Limb (tissue), 2 donors: ENCODE results near the gene LGSN.
"Not testable (repeated sequence)": the region's sequence is repeated elsewhere in the genome, so short reads cannot be mapped to it uniquely, and the experiment has no call there.

ENCODE experiments used
- DNase-seq, 2 donors: peaks; one replicate each; pipeline ENCODE4 v3.0.0-alpha.2; 2016; ENCODE audit errors: extremely low spot score in 2 of 2

Gene LGSN

DNA sequence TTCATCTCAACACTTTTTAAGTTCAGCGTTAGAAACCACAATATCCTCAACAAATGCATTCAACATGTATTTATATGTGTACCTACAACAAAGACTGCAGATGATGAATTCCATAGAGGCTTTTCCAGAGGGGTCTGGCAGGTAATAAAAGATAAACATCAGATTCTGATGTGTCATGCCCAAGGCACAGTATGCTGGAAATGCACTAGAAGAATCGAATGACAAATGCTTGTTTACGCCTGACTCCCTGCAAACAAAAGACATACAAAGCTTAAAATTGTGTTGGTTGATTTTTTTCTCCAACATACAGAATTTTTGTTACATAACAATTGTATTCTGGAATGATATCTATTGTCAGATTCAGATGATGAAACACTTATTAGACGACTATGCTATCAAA, at the start of gene LGSN:
Gene LGSN (minus strand): TSS at position 45 of the 400 bp plus-strand sequence. CDS start 40 bp downstream, at position 5.
- no peak for DNase-seq

- DNase-seq: no peak
Observed at GRCh38 chr6:63368347-63368746, 48.6 kb upstream of the LGSN start.

- not testable (repeated sequence) for DNase-seq
Observed at GRCh38 chr6:63362500-63363120, 42.8 kb upstream of the LGSN start.

- DNase-seq: not testable (repeated sequence)
Observed at GRCh38 chr6:63357384-63357783, 37.6 kb upstream of the LGSN start.

- DNase-seq: no peak
Observed at GRCh38 chr6:63355632-63356031, 35.8 kb upstream of the LGSN start.

DNA sequence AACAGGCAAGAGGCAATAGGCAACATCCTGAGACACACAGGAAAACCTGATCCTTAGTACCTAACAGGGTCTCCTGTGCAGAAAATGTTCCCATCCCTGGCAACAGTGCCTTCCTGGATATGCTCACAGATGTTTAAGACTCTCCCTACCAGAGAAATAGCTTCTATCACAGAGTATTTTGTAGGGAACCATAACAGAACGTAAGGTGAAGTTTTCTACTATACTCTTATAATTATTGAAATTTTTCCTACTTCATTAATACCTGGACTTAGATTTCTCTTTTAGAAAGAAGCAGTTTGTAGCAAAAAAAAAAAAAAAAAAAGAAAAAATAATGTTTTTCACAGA, 33.5 kb upstream of the LGSN start:
- no peak for DNase-seq

GRCh38 chr6:63352544-63353285, 32.9 kb upstream of the LGSN start:
- peak; percentile 34 to 44 for DNase-seq

- DNase-seq: no peak
Observed at GRCh38 chr6:63352069-63352543, 32.3 kb upstream of the LGSN start.

DNA sequence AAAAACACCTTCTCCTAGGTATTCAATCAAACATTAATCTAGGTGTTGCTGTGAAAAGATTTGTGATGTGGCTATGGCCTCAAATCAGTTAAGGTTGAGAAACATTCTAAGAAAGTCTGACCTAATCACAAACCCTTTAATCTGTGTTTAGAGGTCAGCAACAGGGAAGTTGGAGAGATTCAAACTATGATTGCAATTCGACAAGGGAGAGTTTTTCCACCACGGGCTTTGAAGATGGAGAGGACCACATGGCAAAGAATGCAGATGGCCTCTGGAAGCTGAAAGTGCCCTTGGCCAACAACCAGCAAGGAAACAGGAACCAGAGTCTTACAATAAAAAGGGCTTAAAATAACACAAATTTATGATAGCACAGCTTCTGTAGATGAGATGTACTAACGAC, 29.6 kb upstream of the LGSN start:
- DNase-seq: no peak

GRCh38 chr6:63348836-63349235, 29.1 kb upstream of the LGSN start:
- DNase-seq: no peak

DNA sequence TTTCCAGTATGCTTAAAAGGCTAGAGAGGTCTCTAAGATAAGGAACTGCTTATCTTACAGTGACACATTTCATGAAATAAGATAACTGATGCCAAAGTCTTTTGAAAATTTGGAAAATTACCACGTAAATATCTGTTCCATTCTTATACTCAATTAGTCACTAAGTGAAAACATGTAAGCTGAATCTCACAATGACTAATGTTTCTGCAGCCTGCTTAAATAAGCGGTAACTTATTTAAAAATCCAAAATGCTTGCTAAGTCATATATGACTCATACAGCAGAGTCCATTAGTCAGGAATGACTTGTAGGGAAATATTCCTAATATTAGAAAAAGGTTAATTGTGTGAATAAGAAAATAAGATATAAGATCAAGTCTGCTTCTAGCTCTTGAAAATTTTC, 27.8 kb upstream of the LGSN start:
- no peak for DNase-seq

DNA sequence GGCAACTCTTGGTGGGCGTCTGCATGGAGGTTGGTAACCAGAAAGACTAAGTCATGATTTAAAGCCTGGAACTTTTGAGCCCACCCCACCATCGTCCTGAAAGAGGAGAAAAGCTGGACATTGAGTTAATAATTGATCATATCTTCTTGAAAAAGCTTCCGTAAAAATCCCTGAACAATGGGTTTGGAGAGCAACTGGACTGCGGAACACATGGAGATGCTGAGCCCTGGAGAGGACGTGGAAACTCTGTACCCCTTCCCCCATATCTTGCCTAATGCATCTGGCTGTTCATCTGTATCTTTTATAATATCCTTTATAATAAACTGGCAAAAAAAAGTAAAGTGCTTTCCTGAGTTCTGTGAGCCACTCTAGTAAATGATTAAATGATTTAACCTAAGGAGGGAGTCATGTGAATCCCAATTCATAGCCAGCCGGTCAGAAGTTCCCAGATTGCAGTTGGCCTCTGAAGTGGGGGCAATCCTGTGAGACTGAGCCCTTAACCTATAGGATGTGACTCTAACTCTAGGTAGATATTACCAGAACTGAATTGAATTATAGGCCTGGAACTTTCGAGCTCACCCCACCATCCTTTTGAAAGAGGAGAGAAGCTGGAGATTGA, 26.5 kb upstream of the LGSN start:
- DNase-seq: no peak

DNA sequence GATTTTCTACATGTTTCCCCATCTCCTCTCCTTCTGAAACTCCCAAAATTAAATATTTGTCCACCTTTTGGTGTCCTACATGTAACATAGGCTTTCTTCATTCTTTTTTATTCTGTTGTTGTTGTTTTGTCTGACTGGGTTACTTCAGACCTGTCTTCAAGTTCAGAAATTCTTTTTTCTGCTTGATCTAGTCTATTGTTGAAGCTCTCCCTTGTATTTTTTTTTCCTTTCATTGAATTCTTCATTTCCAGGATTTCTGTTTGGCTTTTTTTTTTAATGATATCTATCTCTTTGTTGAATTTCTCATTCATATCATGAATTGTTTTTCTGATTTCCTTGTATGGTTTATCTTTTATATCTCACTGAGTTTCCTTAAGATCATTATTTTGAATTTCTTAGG, 20.6 kb upstream of the LGSN start:
- no peak for DNase-seq

GRCh38 chr6:63334652-63335051, 14.9 kb upstream of the LGSN start:
- not testable (repeated sequence) for DNase-seq

- DNase-seq: no peak
Observed at GRCh38 chr6:63333440-63333839, 13.7 kb upstream of the LGSN start.

DNA sequence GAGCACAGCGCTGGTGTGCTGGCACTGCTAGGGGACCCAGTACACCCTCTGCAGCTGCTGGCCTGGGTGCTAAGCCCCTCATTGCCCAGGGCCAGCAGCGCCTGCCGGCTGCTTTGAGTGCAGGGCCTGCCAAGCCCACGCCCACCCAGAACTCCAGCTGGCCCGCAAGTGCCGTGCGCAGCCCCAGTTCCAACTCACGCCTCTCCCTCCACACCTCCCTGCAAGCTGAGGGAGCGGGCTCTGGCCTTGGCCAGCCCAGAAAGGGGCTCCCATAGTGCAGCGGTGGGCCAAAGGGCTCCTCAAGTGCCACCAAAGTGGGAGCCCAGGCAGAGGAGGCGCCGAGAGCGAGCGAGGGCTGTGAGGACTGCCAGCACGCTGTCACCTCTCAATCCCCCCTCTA, 6.8 kb upstream of the LGSN start:
- not testable (repeated sequence) for DNase-seq

GRCh38 chr6:63322981-63323380, 3.2 kb upstream of the LGSN start:
- no peak for DNase-seq

- no peak for DNase-seq
Observed at GRCh38 chr6:63321821-63322220, 2.0 kb upstream of the LGSN start.

- DNase-seq: no peak
Observed at GRCh38 chr6:63317641-63318040, 2.1 kb downstream of the LGSN start.

- DNase-seq: no peak
Observed at GRCh38 chr6:63316113-63316512, 3.7 kb downstream of the LGSN start.

GRCh38 chr6:63313111-63313510, 6.7 kb downstream of the LGSN start:
- DNase-seq: no peak

DNA sequence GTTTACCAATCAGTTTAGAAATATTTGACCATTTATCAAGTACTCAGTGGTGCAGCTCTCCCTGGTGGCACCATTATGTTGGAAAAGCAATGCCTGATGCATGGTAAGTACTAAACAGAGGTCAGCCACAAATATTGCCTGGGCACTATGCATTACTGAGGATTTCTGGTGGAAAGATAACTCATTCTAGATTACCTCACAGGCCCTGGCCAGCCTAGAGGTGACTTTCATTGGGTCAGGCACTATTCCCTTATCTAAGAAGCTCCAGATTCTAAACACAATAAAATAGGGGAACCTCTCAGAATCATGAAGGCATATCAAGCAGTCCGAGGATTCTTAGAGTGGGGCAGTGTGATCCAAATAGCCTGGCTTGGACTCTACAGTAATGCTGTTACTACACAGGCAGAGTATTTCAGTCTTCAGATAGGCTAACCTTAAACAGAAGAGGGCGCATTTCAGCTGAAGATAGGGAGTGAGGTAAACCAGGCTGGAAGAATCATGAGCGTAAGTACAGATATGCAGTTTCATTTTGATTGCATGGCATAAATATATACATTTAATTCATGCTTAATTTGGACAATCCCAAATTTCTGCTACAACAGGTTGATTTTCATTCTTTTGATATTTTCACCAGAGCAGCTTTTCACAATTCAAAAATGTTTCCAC, 12.1 kb downstream of the LGSN start:
- DNase-seq: no peak
